HG03060 (cell line): ENCODE measurements around the gene CCNG2.
A peak's percentile ranks its signal among the peaks of the same experiment; 100 is the strongest.

Experiments used
- ATAC-seq: cut with Tn5 transposase; IDR thresholded peaks from one replicate; pipeline ENCODE4 v1.9.1; 2021; ENCODE audit warnings: low read depth, moderate number of reproducible peaks; ENCODE audit not compliant: unreplicated experiment

Gene CCNG2

DNA sequence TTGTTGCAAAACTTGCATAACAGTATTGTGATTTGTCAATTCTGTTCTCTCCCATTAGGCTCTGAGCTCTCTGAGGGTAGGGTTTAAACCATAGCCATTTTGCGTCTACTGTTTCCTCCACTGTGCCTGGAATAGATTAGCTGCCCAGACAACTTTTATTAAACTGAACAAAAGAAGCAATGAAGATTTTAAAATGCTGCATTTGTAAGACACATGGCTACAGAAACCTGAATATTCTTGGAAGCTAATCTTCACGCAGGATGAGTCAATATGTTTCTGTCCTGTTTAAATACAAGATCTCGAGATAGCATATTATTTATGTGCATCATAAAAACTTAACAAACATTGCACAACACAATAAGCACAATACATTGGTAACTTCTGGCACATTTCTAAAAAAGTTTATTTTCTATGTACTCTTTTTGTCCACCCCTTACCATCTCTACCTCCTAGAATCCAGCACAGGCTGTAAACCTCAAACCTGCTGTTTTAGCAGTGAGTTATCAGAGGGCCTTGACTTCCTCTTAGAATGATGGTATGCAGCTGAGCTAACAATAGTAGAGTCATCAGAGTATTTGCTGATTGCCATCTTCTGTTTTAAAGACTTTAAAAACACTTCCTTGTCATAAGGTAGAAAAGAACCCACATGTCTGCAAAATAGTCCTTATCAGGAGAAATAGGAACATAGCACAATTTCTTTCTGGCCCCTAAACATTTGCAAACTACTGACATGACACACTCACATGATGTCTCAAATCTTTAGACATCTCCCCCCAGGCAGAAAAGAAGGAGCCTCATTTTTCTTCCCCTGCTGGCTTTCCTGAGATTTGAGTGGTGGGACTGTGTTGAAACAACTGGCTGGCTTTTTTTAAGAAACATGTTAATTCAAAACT is 10.6 kb upstream of the CCNG2 start:
- ATAC-seq, result no peak

- no peak for ATAC-seq
These were observed 9.8 kb upstream of the CCNG2 start for GRCh38 chr4:77147079-77147782.

- no peak for ATAC-seq
These were observed 8.9 kb upstream of the CCNG2 start for GRCh38 chr4:77148078-77148477.

- no peak for ATAC-seq
These were observed 7.2 kb upstream of the CCNG2 start for GRCh38 chr4:77149789-77150188.

GRCh38 chr4:77151241-77151640 is 5.8 kb upstream of the CCNG2 start:
- no peak for ATAC-seq

DNA sequence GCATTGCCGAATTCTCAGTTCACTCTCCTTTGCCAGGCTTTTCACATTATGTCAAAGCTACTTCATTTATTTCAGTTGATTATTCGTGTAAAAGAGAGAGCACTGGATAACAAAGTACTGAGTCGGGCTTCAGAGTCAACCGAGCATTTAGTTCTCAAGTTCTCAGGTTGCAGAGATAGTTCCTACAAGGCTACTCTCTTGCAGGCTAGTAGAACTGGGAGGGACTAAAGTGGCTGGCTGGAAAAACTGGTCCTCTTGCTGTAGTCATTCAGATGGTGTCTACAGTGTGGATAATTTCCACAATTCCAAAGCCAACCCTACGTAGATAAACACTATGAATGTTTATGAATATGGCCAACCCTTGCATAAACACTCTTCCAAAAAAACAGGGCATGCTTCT is 4.6 kb upstream of the CCNG2 start:
- ATAC-seq, result no peak

DNA sequence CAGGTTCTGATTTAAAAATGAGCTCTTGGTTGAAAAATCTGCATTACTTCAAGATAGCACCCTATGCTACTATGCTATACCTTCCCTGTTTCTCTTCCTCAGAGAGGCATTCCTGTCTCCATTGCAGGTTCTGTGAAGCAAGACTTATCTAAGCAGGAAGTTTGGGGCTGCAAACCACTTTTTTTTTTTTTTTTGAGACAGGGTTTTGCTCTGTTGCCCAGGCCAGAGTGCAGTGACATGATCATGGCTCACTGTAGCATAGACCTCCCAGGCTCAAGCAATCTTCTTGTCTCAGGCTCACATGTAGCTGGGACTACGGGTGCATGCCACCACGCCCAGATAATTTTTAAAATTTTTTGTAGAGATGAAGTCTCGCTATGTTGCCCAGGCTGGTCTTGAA is 4.0 kb upstream of the CCNG2 start:
- ATAC-seq, result no peak

DNA sequence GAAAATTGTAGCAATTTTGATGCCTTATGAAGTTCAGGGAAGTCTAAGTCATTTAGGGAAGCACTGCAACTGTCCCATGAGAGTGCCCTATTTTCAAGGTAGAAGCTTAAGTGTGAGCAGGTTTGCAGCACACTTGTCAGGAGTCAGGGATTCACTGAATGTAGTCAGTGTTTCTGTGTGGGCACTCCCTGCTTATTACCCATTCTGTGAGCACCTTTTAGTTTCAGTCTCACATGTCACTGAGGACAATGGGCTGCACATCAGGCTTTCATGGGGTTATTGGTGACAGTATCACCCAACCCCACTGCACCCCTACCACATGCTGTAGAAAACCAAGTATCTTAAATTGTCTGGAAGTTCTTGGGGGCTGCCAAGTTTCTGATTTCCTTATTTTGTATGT is 2.9 kb upstream of the CCNG2 start:
- ATAC-seq, result no peak

- no peak for ATAC-seq
These were observed 2.1 kb upstream of the CCNG2 start for GRCh38 chr4:77154761-77155499.

DNA sequence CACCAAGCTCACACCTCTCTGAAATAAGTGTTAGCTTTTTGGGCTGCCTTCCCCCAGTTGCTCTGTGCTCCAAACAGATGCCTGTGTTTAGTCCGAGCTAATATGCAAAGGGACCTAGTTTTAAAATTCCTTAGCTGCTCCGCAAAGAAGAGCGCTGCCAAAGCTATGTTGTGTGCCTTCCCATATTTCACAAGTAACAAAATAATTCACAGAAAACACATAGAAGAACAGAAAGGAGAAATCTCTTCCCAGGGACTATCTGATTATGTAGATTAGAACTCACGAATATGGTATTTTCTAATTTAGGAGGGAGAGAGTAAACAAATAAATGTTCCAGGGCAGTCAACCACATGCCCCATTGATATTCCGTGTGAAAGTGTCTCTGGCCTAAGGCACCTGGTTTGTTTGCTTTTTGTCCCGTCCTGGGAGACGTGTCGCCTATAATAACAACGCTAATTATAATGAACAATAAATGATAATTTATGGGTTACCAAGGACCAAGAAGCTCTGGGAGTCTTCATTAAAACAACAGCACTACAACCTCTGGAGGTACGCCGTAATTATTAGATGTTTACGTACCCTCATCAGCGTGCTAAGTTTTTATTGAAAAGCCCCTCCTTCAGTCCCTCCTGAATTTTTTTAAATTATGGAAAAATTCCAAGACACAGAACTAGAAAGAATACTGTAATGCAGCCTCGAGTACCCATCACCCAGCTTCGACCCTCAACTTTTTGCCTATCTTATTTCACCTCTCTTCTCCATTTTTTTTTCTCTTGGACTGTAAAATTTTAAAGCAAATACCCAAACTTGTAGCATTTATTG is 1.2 kb upstream of the CCNG2 start:
- ATAC-seq, result no peak

DNA sequence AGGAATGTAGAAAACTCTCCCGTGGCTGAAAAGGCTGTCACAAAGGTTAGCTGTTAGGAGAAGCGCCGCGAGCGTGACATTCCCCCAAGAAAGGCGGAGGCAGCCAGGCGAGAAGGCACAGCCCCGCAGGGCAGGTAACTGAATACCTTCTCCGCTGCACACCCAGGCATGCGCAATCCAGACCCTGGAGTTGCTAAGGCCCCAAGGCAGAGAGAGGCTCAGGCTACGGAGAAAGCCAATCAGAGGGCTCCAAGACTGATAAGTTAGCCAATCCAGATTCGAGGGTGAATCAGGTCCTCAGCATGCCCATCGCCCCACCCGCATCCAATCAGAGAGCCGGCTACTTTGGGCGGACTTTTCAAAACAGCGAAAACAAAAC is 485 bp upstream of the CCNG2 start:
- peak; percentile 90 for ATAC-seq

DNA sequence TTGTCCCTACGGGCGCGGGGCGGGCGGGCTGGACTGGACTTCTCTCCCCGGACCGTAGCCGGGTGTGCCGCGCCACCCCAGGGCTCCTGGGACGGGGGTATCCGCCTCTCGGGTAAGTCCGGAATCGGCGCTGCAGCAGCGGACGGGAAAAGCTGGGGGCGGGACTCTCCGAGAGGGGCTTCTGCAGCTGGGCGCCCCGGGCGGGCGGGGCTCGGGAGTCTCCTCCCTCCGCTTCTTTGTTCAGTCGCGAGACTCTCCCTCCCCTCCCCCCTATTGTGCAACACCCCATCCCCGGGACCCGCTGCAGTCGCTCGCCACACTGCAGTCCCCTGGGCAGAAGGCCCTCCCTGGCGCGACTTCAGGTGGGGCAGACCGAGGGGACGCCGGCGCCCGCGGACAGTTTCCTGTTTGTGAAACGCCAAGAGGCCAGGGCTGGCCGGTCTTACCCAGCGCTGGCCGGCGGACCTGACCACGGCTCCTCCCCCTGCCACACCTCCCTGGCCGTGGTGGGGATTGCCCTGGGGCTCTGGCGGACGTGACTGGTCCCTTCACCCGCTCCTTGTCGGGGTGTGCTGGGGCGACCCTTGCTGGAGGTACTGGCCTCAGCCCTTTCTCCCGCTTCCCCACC is 966 bp downstream of the CCNG2 start:
- no peak for ATAC-seq

DNA sequence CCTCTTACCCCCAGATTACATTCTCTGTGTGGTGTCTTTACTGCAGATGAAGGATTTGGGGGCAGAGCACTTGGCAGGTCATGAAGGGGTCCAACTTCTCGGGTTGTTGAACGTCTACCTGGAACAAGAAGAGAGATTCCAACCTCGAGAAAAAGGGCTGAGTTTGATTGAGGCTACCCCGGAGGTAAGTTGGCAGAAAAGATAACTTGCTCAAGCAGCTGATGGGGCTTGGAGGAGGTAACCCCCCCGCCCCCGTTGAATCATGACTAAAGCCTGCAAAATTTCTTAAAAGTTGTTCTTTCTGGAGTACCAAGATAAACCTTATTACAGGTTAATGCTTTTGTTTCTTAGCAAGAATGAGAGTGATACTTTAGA is 1.5 kb downstream of the CCNG2 start:
- no peak for ATAC-seq

- no peak for ATAC-seq
These were observed 2.8 kb downstream of the CCNG2 start for GRCh38 chr4:77159806-77160205.

- ATAC-seq, result no peak
These were observed 6.6 kb downstream of the CCNG2 start for GRCh38 chr4:77163641-77164040.

GRCh38 chr4:77167173-77167572 is 10.2 kb downstream of the CCNG2 start:
- no peak for ATAC-seq

DNA sequence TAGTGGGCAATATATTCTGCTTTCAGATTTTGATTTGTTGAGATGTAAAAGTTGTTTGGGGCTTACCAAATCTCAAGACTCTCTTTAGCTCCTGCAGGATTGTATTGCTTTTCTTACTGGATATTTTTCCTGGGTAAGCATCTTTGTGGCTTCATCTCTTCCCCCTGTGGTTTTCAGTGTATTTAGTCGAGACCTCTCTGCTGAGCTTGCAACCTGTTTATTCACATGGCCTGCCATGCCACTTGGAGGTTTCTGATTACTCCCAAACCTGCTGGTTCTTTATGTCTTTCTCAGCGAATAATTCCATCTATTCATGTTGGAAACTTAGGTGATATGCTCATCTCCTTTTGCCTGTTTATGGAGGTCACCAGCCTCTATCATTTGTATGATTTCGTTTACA is 10.9 kb downstream of the CCNG2 start:
- no peak for ATAC-seq

GRCh38 chr4:77169481-77169880 is 12.5 kb downstream of the CCNG2 start:
- no peak for ATAC-seq

GRCh38 chr4:77170926-77171325 is 13.9 kb downstream of the CCNG2 start:
- no peak for ATAC-seq

- no peak for ATAC-seq
These were observed 15.3 kb downstream of the CCNG2 start for GRCh38 chr4:77172336-77172735.
